Right ventricle myocardium superior (tissue), 1 donor: ENCODE measurements around the gene RPN2. TPM values are rescaled to one million over a fixed set of nuclear protein-coding genes. Genes with fewer than 3 reads are reported as not detected.

ENCODE experiments used
- ATAC-seq: fragments of 200-7000 bp; cut with Tn5 transposase; one replicate; pipeline ENCODE4 v1.9.1; 2020; ENCODE audit warnings: mild to moderate bottlenecking; ENCODE audit not compliant: poor library complexity
- DNase-seq: peaks from one replicate; pipeline ENCODE4 v3.0.0-alpha.2; 2020
- intact Hi-C: fragments of 100-400 bp; cut with DNase I; formaldehyde crosslinking; loops from one replicate; pipeline ENCODE4 v1.11.2; 2022
- total RNA-seq: library from RNA; stranded (reverse); fragmentation: NEBNext Ultra II Directional; extraction: Animal tissue kit (Norgen Biotek cat#: 25700); gene quantifications from one replicate; pipeline ENCODE4 v1.2.1, GENCODE V29; 2021
- donor health status: DM: no; HTN: yes; CAD: no; lungs with severe emphysema.

RPN2 gene
- total RNA-seq, 1 donor from 2014 or later = 86.0 TPM

GRCh38 chr20:37234254-37234581, 55.1 kb downstream of the RPN2 start:
- ATAC-seq (no peak), DNase-seq (no peak)
- intact Hi-C loops = no loop called here

GRCh38 chr20:37235065-37235464, 55.9 kb downstream of the RPN2 start:
- intact Hi-C loops = no loop called here
- peak; percentile 30 for ATAC-seq
- DNase-seq = no peak

GRCh38 chr20:37236462-37236861, 57.3 kb downstream of the RPN2 start:
- ATAC-seq = peak; percentile 93
- DNase-seq = peak; percentile 72
- intact Hi-C loops = no loop called here

- intact Hi-C loops = no loop called here
- no peak for DNase-seq
- no peak for ATAC-seq
Measured at GRCh38 chr20:37237656-37238055, 58.5 kb downstream of the RPN2 start.

- intact Hi-C loops = no loop called here
- no peak for DNase-seq
- ATAC-seq = no peak
Measured at GRCh38 chr20:37238426-37238825, 59.3 kb downstream of the RPN2 start.

- no peak for ATAC-seq
- no peak for DNase-seq
- intact Hi-C loops = no loop called here
Measured at GRCh38 chr20:37238935-37239451, 59.9 kb downstream of the RPN2 start.

GRCh38 chr20:37240337-37241067, 61.4 kb downstream of the RPN2 start:
- no peak for ATAC-seq
- intact Hi-C loops = no loop called here
- no peak for DNase-seq

- DNase-seq (no peak), ATAC-seq (no peak)
- intact Hi-C loops = no loop called here
Measured at GRCh38 chr20:37242503-37242902, 63.4 kb downstream of the RPN2 start.

- peak; percentile 47 for ATAC-seq
- DNase-seq = no peak
- intact Hi-C loops = no loop called here
Measured at GRCh38 chr20:37243076-37243936, 64.2 kb downstream of the RPN2 start.

- DNase-seq (peak; percentile 70), ATAC-seq (peak; percentile 87)
- intact Hi-C loops = no loop called here
Measured at GRCh38 chr20:37243937-37244571, 64.9 kb downstream of the RPN2 start.

- intact Hi-C loops = no loop called here
- DNase-seq (no peak), ATAC-seq (peak; percentile 6)
Measured at GRCh38 chr20:37244572-37244957, 65.4 kb downstream of the RPN2 start.

GRCh38 chr20:37245216-37246150, 66.4 kb downstream of the RPN2 start:
- no peak for ATAC-seq
- DNase-seq = no peak
- intact Hi-C loops = no loop called here

- intact Hi-C loops = no loop called here
- ATAC-seq (no peak), DNase-seq (no peak)
Measured at GRCh38 chr20:37246736-37247135, 67.6 kb downstream of the RPN2 start.

- ATAC-seq (no peak), DNase-seq (no peak)
- intact Hi-C loops = no loop called here
Measured at GRCh38 chr20:37247547-37247946, 68.4 kb downstream of the RPN2 start.

GRCh38 chr20:37249304-37249703, 70.2 kb downstream of the RPN2 start:
- ATAC-seq (no peak), DNase-seq (no peak)
- intact Hi-C loops = no loop called here

- intact Hi-C loops = no loop called here
- no peak for DNase-seq
- ATAC-seq = no peak
Measured at GRCh38 chr20:37251825-37252477, 72.8 kb downstream of the RPN2 start.

- intact Hi-C loops = no loop called here
- ATAC-seq = no peak
Measured at GRCh38 chr20:37253087-37253486, 74.0 kb downstream of the RPN2 start.

More at GRCh38 chr20:37253087-37253486, 74.0 kb downstream of the RPN2 start:
- DNase-seq = no peak
